GM19193 (cell line): ENCODE measurements around the gene BANF2.

ENCODE experiments used
- POLR2A ChIP-seq: IDR thresholded peaks from 4 replicates; pipeline ENCODE4 v1.6.1; 2011; ENCODE audit not compliant: insufficient read depth, insufficient read length; ENCODE audit errors: extremely low read depth

Gene BANF2

GRCh38 chr20:17732907-17733521 is 33.2 kb downstream of the BANF2 start:
- no peak for TF ChIP-seq POLR2A

GRCh38 chr20:17733767-17734304 is 34.1 kb downstream of the BANF2 start:
- no peak for TF ChIP-seq POLR2A

GRCh38 chr20:17734374-17734773 is 34.6 kb downstream of the BANF2 start:
- TF ChIP-seq POLR2A = no peak

- TF ChIP-seq POLR2A = no peak
These were observed 35.5 kb downstream of the BANF2 start for GRCh38 chr20:17735206-17735804.

GRCh38 chr20:17735959-17736621 is 36.3 kb downstream of the BANF2 start:
- no peak for TF ChIP-seq POLR2A

- TF ChIP-seq POLR2A = no peak
These were observed 38.4 kb downstream of the BANF2 start for GRCh38 chr20:17738154-17738553.

- no peak for TF ChIP-seq POLR2A
These were observed 41.5 kb downstream of the BANF2 start for GRCh38 chr20:17741220-17741619.

- no peak for TF ChIP-seq POLR2A
These were observed 43.0 kb downstream of the BANF2 start for GRCh38 chr20:17742731-17743130.

- TF ChIP-seq POLR2A = no peak
These were observed 43.9 kb downstream of the BANF2 start for GRCh38 chr20:17743677-17744076.

- TF ChIP-seq POLR2A = no peak
These were observed 47.7 kb downstream of the BANF2 start for GRCh38 chr20:17747431-17747846.

- TF ChIP-seq POLR2A = no peak
These were observed 48.5 kb downstream of the BANF2 start for GRCh38 chr20:17748279-17748678.

GRCh38 chr20:17749626-17749977 is 49.8 kb downstream of the BANF2 start:
- TF ChIP-seq POLR2A = no peak

GRCh38 chr20:17749978-17750721 is 50.4 kb downstream of the BANF2 start:
- TF ChIP-seq POLR2A = no peak

GRCh38 chr20:17750722-17751045 is 50.9 kb downstream of the BANF2 start:
- TF ChIP-seq POLR2A = no peak

- no peak for TF ChIP-seq POLR2A
These were observed 51.9 kb downstream of the BANF2 start for GRCh38 chr20:17751640-17752039.

- TF ChIP-seq POLR2A = no peak
These were observed 52.7 kb downstream of the BANF2 start for GRCh38 chr20:17752459-17752858.

GRCh38 chr20:17753516-17753915 is 53.8 kb downstream of the BANF2 start:
- TF ChIP-seq POLR2A = no peak

- TF ChIP-seq POLR2A = no peak
These were observed 56.8 kb downstream of the BANF2 start for GRCh38 chr20:17756529-17756928.
